Body of pancreas (tissue), 4 donors: ENCODE measurements around the gene ERC2. TPM values are rescaled to one million over a fixed set of nuclear protein-coding genes. Genes with fewer than 3 reads are reported as not detected.

ENCODE experiments used
- ATAC-seq: fragments of 150-250 bp; one replicate; pipeline ENCODE4 v1.9.1; 2016
- DNase-seq, 4 donors: peaks; one replicate each; pipeline ENCODE4 v3.0.0-alpha.2; 2019
- H3K27ac ChIP-seq, 4 donors: fragments of 200-600 bp; sonication (generic); 1 replicate in 3 of 4; 2 replicates in 1 of 4; pipeline versions ENCODE4 v1.5.1 to v1.6.1; 2016 to 2019; ENCODE audit warnings: mild to moderate bottlenecking in 1 of 4, mixed read lengths in 1 of 4, moderate library complexity in 1 of 4
- H3K27me3 ChIP-seq, 2 donors: fragments of 200-600 bp; sonication (generic); one replicate each; pipeline ENCODE4 v1.6.0; 2016; ENCODE audit warnings: mild to moderate bottlenecking in 1 of 2
- H3K36me3 ChIP-seq, 2 donors: fragments of 200-600 bp; sonication (generic); replicated peaks in 1 of 2; 2 replicates each; pipeline ENCODE4 v1.5.1; 2016; ENCODE audit warnings: low read depth in 2 of 2; ENCODE audit not compliant: insufficient read depth in 1 of 2
- H3K4me1 ChIP-seq: fragments of 200-600 bp; sonication (generic); one replicate; pipeline ENCODE4 v1.6.0; 2016
- H3K4me3 ChIP-seq, 2 donors: fragments of 200-600 bp; sonication (generic); 1 replicate in 1 of 2; 2 replicates in 1 of 2; pipeline ENCODE4 v1.5.1; 2016 to 2019
- H3K9me3 ChIP-seq, 3 donors: fragments of 200-600 bp; sonication (generic); 1 replicate in 2 of 3; 2 replicates in 1 of 3; pipeline ENCODE4 v1.5.1; 2016
- POLR2A ChIP-seq, 3 donors: fragments of 450-650 bp; IDR thresholded peaks; one replicate each; pipeline ENCODE4 v1.6.1; 2016; ENCODE audit warnings: antibody characterized with exemption in 3 of 3, mild to moderate bottlenecking in 2 of 3
- WGBS, 2 donors: methylation state at CpG; one replicate each; pipeline ENCODE4 v1.1.5; 2017; 5-methylcytosine and 5-hydroxymethylcytosine counted together
- intact Hi-C: fragments of 100-400 bp; cut with DNase I; formaldehyde crosslinking; loops from one replicate; pipeline ENCODE4 v1.15.1; 2023
- total RNA-seq, 2 donors: library from RNA; depleted of rRNA; stranded (reverse); fragments of >200 nt; gene quantifications; one replicate each; pipeline ENCODE4 v1.1.0, GENCODE V29; 2016
- TF ChIP-seq, protein P1 (sequence below), 7 experiments: fragments of 450-650 bp in 4 of 7; fragments of 200-600 bp in 3 of 7; sonication (generic) in 3 of 7; IDR thresholded peaks; one replicate each; pipeline ENCODE4 v1.5.1; 2016 to 2019; ENCODE audit warnings: antibody characterized with exemption in 7 of 7

The ERC2 gene
- total RNA-seq, 2 donors from 2014 or later = 4.0 to 4.7 TPM

DNA sequence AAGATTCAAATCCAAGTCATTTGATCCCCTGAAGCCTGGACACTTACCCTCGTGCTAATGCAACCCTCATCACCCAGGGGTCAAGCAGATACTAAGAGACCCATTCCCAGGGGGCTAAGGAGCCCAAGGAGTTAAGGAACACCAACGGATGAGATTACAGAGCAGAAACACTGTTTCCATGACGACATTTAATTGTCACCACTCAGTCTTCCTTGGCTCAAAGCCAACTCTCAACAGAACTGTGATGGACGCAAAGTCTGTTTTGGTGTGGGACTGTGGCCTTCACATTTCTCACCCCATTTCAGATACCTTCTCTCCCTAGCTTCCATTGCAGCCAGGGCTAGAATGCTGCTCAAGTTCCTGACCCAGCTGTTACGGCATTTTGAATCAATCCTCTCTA, 597.7 kb downstream of the ERC2 start:
- Histone ChIP-seq H3K4me1 (no peaks in the 10 kb centered on the region), H3K4me3 (no peak overlapping the region), H3K27me3 (no peaks in the 10 kb centered on the region), H3K36me3 (no peaks in the 10 kb centered on the region), H3K9me3 (no peaks in the 10 kb centered on the region), H3K27ac (no peak overlapping the region)
- intact Hi-C loops = no loop called here
- no peak for DNase-seq
- ATAC-seq = no peak
- no peak for TF ChIP-seq POLR2A (IDR thresholded peaks at IDR 0.05)
- TF ChIP-seq, protein P1, sequence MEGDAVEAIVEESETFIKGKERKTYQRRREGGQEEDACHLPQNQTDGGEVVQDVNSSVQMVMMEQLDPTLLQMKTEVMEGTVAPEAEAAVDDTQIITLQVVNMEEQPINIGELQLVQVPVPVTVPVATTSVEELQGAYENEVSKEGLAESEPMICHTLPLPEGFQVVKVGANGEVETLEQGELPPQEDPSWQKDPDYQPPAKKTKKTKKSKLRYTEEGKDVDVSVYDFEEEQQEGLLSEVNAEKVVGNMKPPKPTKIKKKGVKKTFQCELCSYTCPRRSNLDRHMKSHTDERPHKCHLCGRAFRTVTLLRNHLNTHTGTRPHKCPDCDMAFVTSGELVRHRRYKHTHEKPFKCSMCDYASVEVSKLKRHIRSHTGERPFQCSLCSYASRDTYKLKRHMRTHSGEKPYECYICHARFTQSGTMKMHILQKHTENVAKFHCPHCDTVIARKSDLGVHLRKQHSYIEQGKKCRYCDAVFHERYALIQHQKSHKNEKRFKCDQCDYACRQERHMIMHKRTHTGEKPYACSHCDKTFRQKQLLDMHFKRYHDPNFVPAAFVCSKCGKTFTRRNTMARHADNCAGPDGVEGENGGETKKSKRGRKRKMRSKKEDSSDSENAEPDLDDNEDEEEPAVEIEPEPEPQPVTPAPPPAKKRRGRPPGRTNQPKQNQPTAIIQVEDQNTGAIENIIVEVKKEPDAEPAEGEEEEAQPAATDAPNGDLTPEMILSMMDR (IDR thresholded peaks at IDR 0.05) = no peak
- 71 to 76% methylated on average over 5 of the region's 5 CpGs for WGBS, 2 donors

DNA sequence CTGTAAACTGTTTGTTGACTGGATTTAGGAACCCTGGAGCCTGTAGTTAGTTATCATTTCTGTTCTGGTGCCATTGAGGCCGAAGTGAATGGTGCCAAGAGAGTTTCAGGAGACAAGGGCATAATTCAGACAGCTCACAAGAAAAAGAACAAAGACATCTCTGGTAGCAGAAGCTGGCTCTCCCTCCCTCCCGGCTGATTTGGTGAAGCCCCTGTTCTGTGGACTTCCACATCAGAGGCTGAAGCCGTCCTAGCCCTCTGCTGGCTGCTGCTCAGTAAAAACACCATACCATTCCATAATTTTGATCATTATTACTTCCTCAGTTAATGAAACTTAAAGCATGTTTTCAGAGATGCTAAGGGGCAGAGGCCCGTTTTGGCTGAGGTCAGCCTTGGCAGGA, 599.9 kb downstream of the ERC2 start:
- H3K27ac ChIP-seq = no peak overlapping the region
- H3K9me3 ChIP-seq = no peaks in the 10 kb centered on the region
- DNase-seq = no peak
- intact Hi-C loops = no loop called here
- TF ChIP-seq POLR2A (IDR thresholded peaks at IDR 0.05) = no peak
- no peaks in the 10 kb centered on the region for H3K27me3 ChIP-seq
- no peak for ATAC-seq
- H3K4me3 ChIP-seq = no peak overlapping the region
- H3K4me1 ChIP-seq = no peaks in the 10 kb centered on the region
- no peaks in the 10 kb centered on the region for H3K36me3 ChIP-seq
- 70 to 80% methylated on average over 4 of the region's 4 CpGs for WGBS, 2 donors

DNA sequence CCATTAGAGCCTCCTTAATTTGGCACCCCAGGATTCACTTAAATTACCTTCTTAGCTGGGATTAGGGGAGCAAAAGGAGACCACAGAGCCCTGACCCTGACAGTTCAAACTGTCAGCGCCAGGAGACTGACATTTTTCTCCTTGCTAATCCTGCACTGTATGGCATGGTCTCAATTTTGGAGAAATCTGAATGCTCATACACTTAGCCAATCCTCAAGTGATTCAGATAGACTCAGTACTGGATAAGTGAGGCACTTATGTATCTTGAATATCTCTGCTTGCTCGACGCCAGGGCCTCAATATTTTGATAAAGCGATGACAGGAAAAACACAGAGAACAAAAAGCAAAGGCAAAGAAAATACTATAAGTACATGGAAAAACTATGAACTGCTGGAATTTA, 605.2 kb downstream of the ERC2 start:
- no peak for ATAC-seq
- no peaks in the 10 kb centered on the region for H3K4me1 ChIP-seq
- intact Hi-C loops = no loop called here
- H3K27me3 ChIP-seq = no peaks in the 10 kb centered on the region
- H3K27ac ChIP-seq = no peak overlapping the region
- no peak for DNase-seq
- no peaks in the 10 kb centered on the region for H3K9me3 ChIP-seq
- no peak overlapping the region for H3K4me3 ChIP-seq
- WGBS, 2 donors = 86 to 92% methylated on average over 4 of the region's 4 CpGs
- no peaks in the 10 kb centered on the region for H3K36me3 ChIP-seq
- no peak for TF ChIP-seq POLR2A (IDR thresholded peaks at IDR 0.05)
- TF ChIP-seq, protein P1 (IDR thresholded peaks at IDR 0.05) = no peak

DNA sequence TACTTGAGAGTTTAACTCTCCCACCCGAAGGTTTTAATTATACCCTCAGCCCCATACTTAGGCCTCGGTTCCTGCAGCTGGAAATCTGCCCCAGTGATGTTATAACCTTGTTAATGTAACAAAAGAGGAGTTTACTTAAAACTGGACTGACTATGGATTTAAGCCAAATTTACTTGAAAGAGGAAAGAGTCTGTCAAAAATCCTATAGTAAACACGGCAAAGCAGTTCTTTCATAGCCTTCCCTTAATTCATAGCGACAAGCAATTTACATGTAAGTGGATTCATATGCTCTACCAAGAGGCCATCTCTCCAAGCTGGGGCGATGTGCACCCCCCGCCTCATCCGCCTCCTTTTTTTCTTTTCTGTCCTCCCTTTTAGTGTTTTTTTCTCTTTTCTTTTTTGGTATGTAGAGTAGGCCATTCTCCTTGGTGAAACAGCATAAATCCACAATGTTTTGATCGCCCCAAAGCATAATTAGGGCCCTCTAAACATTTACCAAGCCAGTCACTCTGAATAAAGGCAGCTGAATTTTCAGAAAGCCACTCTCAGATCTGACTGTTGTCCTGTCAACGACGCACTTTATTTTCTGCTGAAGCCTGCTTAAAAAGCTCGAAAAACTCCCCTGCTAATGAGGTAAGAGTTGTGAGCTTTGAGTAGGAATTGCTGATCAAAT, 608.1 kb downstream of the ERC2 start:
- H3K27ac ChIP-seq = no peak overlapping the region
- H3K4me1 ChIP-seq = no peaks in the 10 kb centered on the region
- no peaks in the 10 kb centered on the region for H3K36me3 ChIP-seq
- H3K9me3 ChIP-seq = no peaks in the 10 kb centered on the region
- no peak for DNase-seq
- no peak for ATAC-seq
- H3K4me3 ChIP-seq = no peak overlapping the region
- 72 to 82% methylated on average over 11 of the region's 11 CpGs for WGBS, 2 donors
- intact Hi-C loops = no loop called here
- H3K27me3 ChIP-seq = no peaks in the 10 kb centered on the region
- TF ChIP-seq, protein P1 (IDR thresholded peaks at IDR 0.05) = no peak
- TF ChIP-seq POLR2A (IDR thresholded peaks at IDR 0.05) = no peak

DNA sequence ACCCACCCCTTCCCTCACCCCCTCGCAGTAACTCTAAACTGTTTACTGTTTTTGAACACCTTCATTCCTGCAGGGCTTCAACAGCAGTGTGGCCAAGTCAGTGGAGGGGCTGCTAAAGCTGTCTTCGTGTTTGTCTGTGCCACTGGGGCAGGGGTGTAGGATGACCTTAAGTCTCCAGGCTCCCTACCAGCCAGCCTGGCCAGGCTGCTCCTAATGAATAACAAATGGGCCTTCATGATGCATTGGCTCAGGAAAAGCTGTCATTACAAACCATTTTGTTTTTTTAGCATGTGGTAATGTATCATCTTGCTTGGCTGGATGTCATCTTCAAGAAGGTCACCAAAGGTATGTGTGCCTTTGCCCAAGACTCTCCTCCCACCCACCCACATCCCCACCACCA, 609.0 kb downstream of the ERC2 start:
- Histone ChIP-seq H3K27ac (no peak overlapping the region), H3K27me3 (no peaks in the 10 kb centered on the region), H3K4me1 (no peaks in the 10 kb centered on the region), H3K36me3 (no peaks in the 10 kb centered on the region), H3K4me3 (no peak overlapping the region), H3K9me3 (no peaks in the 10 kb centered on the region)
- ATAC-seq (no peak), DNase-seq (no peak)
- intact Hi-C loops = no loop called here
- WGBS, 2 donors = 69 to 83% methylated on average over 2 of the region's 2 CpGs
- TF ChIP-seq, protein P1 (IDR thresholded peaks at IDR 0.05) = no peak
- no peak for TF ChIP-seq POLR2A (IDR thresholded peaks at IDR 0.05)
